HK-2 (cell line): ENCODE measurements around the gene SLC16A14.

Experiments used
- DNase-seq: peaks from one replicate; pipeline ENCODE4 v3.0.0-alpha.2; 2018; ENCODE audit not compliant: unreplicated experiment

The SLC16A14 gene

GRCh38 chr2:230042195-230042594, 26.5 kb downstream of the SLC16A14 start:
- DNase-seq = no peak

GRCh38 chr2:230023313-230023712, 45.4 kb downstream of the SLC16A14 start:
- DNase-seq = no peak

DNA sequence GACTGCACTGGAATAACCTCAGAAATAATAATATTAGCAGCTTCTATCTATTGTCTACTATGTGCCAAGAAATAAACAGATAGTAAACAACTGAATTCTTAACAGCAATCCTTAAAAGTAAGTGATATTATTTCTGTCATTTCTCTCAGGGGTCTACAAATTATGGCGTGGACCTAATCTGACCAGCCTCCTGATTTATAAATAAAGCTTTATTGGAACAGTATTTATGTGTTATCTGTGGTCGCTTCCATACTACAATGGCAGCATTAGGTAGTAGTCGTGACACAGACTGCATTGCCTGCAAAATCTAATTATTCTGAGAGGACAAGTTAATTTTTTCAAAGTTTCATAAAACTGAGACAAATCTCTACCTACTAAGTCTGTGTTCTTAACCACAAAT, 49.0 kb downstream of the SLC16A14 start:
- DNase-seq = no peak

GRCh38 chr2:230018153-230018552, 50.6 kb downstream of the SLC16A14 start:
- DNase-seq = no peak

DNA sequence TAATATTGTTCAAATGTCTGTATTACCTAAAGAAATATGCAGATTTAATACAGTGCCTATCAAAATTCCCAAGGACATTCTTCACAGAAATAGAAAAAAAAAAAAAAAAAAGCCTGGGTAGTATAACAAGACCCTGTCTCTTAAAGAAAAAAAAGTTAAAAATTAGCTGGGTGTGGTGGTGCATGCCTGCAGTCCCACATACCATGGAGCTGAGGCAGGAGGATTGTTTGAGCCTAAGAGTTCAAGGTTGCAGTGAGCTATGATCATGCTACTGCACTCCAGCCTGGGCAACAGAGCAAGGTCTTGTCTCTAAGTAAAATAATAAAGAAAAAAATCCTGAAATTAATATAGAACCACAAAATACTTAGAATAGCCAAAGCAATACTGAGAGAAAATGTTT, 51.9 kb downstream of the SLC16A14 start:
- DNase-seq = no peak

- no peak for DNase-seq
Observed at GRCh38 chr2:230012267-230012884, 56.3 kb downstream of the SLC16A14 start.

- DNase-seq = no peak
Observed at GRCh38 chr2:230011617-230012016, 57.1 kb downstream of the SLC16A14 start.

DNA sequence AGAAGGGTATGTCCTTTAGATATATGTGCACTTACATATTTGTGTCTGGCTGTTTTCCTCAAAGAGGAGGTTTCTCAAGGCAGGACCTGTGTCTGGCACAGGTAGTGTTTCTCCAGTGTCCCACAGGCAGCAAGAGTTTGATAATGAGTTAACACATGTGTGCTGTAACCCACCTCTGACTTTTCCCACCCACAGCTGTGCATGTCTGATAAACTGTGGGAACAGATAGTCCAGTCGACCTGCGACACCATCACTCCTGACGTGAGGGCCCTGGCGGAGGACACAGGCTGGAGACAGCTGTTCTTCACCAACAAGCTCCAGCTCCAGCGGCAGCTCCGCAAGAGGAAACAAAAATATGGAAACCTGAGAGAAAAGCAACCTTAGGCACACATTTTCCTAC, 58.2 kb downstream of the SLC16A14 start:
- DNase-seq = no peak

DNA sequence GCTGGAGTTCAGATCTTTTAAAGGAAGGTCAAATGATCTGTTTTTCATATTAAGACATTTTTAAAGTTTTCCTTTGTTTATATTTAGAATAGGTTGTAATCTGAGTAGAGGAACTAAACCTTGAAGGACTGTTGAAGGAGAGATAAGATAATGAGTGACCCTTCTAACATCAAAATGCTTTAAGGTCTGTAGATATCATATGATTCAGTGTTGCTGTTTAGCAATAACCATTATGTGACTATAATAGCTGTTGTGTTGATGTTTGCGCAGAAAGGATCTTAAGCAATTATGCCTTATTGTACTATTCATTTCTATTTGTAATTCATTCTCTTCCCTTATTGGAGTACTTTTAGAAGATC, 60.0 kb downstream of the SLC16A14 start:
- no peak for DNase-seq

DNA sequence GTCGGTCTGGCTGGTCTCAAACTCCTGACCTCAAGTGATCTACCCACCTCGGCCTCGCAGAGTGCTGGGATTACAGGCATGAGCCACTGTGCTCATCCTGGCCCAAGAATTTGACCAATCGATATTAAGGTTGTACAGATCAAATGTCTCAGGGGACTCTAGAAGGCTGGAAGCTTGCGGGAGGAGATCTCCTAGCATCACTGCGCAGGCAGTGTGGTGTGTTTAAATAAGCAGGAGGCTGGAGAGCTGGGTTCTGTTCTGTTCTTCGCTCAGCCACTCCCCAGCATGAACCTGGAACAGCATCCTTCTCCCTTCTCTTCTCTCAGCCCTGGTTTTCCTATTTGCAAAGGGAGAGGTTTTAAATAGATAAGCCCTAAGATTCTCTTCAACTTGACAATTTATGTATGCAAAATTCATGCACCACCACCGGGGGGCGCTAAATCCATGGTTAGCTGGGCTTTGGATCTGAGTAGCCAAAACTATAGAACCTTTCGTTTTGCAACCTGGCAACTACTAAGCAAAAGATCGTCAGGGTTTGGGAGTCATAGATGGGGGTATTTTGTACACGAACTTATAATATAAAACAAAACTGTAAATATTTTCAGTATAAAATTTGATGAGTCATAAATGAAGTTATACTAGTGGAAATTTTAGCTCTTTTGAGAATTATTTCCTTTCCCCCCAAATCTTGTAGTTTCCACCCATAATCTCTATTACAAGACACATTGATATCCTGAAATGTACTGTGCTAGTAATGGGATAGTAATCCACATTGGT, 60.6 kb downstream of the SLC16A14 start:
- peak; percentile 71 for DNase-seq

DNA sequence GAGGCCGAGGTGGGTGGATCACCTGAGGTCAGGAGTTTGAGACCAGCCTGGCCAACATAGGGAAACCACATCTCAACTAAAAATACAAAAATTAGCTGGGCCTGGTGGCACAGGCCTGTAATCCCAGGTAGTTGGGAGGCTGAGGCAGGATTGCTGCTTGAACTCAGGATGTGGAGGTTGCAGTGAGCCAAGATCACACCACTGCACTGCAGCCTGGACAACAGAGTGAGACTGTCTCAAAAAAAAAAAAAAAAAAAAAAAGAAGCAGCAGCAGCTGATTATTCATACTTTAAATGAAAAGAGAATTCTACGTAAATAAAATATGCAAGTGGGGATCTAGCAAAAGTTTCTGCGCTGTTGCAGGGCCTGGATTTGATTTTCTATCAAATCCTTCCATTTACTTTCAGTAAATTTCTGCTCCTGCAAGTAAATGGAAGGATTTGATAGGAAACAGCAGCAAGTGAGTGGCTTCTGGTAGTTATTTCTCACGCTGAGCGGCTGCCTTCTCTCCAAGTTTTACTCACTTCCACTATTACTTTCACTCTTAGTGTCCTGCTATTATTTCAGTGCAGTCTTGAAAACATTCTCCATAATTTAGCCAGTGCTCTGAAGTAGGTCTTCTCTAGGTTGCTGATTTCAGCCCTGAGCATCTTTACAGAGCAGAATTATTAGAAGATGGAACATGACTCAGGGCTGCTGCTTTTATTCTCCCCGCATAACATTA, 68.4 kb downstream of the SLC16A14 start:
- DNase-seq = no peak

GRCh38 chr2:229997565-229997964, 71.2 kb downstream of the SLC16A14 start:
- no peak for DNase-seq

DNA sequence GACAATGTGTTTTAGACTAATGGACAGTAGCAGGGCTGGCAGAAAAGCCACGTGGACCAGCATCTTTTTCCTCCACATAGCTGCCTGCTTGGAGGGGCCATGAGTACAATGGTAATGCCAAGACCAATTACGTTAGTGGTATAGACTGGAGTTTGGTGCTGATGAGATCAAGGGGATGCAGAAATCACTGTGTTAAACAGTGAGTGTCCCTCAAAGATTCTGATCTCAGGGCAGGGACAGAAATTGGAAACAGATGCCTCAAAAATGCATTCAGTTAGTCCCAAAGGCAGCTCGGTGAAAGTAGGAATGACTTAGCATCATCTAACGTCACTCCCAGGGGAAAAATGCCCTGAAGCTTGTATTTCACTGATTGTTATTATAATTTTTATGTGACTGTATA, 72.4 kb downstream of the SLC16A14 start:
- DNase-seq = no peak

DNA sequence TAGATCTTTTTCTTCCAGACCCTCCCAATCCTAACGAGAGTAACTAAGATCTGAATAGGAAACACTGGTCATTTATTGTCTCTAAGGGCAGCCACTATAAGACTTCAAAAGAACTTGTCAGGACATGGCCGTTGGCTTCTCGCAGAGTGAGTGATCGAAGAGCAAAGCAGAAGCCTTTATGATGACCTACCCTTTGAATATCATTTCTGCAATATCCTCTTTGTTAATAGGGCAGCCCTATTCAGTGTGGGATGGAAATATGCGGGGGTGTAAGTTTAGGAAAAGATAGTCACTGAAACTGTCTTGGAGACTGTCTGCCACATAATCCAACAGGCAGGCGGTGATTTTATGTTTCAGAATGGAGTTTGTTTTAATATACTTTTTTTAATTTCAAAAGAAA, 75.5 kb downstream of the SLC16A14 start:
- DNase-seq = no peak
